Measurements from ENCODE around the gene LRRK1. TPM values are rescaled to one million over a fixed set of nuclear protein-coding genes. Genes with fewer than 3 reads are reported as not detected.
"Not testable (repeated sequence)": the region's sequence is repeated elsewhere in the genome, so short reads cannot be mapped to it uniquely, and the experiment has no call there.

LRRK1 gene
- total RNA-seq, 1 donor from 2014 or later = 24.9 TPM

DNA sequence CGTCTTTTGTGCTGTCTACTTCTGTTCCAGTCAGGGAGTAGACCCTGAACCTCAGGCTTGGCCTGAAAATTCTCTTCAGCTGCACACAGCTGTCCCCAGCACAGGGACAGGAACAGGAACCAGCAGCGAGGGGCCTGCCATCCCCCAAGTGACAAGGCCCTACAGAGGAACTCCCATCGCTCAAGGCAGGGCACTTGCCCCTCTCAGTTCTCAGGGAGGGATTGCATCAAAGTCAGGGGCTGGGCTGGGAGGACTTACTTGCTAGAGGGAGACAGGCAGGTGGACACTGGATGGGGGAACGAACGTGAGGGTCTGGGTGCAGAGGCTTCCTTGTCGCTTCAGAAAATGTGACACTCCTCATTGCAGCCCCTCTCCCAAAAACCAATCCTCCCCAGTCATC is 169.1 kb downstream of the LRRK1 start:
- DNase-seq (ENCODE audit: low spot score) (no peak), ATAC-seq (no peak)
- intact Hi-C loops (cut with DNase I) = loop anchor here (5.0 kb wide), 1 partner anchor 169 kb away; no protein-coding TSS in a partner anchor

DNA sequence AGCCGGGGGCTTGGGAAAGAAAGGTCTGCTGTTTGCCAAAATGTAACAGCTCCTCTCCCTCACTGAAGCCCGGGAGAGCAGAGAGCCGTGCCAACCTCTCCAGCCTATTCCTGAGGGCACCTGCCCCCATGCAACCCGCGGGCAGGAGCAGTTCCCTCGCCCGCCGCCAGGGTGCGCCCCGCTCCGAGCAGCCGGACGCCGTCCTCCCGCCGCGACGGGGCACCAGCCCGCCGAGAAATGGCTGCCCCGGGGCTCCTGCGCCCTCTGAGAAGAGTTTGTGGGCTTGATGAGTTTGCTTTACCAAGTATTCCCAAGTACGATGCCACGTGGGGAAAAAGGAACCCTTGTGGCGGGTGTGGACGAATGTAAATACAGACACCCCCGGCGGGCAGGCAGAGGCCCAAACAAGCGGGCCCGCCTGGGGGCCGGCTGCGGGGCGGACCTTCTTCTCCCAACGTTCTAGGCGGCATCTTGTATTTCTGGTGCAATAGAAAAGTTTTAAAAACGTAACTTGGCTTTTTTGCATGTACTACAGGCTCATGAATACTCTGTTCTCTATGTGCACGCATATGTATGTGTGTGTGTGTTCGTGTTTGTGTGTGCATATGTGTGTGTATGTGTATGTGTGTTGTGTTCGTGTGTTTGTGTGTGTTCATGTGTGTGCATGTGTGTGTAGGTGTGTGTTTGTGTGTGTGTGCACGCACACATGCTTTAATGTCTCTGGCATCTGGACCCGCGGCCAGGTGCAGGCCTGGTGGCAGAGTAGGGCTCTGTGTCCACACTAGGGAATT is 169.8 kb downstream of the LRRK1 start:
- peak; percentile 63 for ATAC-seq
- intact Hi-C loops (cut with DNase I) = loop anchor here (5.0 kb wide), 1 partner anchor 168 kb away; no protein-coding TSS in a partner anchor
- DNase-seq (ENCODE audit: low spot score) = peak; percentile 87

DNA sequence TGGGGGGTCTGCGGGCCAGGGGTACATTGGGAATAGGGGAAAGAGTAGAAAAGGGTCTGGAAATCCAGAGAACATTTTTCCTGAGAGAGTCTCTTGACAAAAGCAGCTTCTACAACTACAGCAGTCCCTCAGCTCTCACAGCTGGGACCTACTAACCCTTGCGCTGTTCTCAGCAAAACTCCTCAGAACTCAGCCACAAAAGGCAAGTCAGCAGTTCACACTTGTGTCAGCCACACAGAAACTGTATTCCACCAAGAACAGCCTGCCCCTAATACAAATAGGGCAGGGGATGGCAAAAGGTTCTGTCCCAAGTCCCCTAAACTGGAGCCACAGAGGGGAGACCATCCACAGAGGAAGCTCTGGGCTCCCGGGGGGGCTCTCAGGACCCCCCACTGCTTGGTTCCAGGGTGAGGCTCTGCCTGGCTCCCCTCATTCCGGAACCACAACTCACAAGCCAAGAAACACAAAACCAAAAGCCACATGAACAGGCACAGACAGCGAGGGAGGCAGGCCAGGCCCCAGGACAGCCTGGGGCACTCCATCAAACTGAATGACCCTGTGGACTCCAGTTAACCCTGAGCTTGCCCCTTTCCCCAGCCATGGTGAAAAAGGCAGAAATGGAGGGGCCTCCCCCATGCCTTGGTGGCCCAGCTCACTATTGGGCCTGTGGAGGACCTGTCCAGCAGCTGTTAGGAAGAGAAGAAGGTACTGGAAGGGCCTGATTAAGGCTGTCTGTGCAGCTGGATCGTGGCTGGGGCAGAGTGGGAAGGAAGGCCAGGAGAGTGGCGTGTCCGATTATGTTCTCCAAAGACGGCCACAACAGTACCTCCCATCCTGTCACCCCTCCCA is 170.6 kb downstream of the LRRK1 start:
- ATAC-seq = peak; percentile 67
- intact Hi-C loops (cut with DNase I) = loop anchor here (5.0 kb wide), 1 partner anchor 167 kb away; no protein-coding TSS in a partner anchor
- no peak for DNase-seq (ENCODE audit: low spot score)

DNA sequence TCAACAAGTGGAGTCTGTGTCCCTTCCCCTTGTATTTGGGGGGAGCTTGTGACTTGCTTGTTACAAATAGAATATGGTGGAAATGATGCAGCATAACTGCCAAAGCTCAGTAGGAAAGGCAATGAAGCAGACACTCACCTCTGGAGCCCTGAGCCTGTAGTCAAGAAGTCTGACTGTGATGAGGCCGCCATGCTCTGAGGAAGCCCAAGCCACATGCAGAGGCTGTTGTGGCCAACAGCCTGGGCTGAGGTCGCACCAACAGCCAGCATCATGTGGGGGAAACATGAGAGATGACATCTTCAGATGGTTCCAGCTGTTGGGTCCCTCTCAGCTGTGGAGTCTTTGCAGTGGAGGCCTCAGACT is 171.3 kb downstream of the LRRK1 start:
- DNase-seq (ENCODE audit: low spot score) (no peak), ATAC-seq (no peak)
- intact Hi-C loops (cut with DNase I) = no loop called here

DNA sequence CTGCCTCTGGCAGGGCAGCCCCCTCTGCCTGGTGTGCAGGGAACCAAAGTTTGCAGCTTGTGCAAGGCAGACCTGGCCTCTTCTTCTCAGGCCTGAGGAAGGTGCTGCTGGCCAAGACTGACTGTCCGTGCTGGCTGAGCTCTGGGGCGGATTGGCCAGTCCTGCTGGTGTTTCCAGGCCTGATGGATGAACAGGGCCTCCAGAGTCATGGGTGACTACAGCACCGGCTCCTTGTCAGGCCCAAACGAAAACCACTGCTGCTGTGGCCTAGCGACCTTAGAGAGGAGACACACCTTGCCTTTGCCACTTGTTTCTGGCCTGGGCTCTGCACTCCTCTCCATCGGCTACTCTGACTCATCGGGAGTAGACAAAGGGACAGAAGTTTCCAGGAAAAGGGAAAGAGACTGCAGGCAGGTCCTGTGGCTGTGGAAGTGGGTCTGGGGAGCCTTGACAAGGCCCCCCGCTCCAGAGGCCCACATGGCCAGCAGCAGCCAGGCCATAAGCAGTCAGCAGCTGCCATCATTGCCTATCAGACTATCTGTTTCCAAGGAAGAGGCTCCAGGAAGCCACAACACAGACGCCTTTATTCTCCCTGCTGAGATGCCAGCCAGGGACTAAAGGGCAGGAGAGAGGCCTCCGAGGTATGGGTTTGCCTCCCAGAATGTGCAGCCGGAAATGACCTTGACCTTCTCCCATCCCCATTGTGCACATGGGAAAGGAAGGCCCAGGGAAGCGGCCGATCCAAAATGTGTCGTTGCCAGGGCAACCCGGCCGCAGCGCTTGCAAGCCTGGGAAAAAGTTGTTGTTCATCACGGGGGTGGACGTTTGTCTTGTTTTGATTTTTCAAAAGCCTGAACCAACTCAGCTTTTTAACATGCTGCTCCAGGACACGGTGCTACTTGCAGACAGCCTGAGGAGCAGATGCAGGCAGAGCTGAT is 172.2 kb downstream of the LRRK1 start:
- peak; percentile 85 for DNase-seq (ENCODE audit: low spot score)
- ATAC-seq = peak; percentile 82
- intact Hi-C loops (cut with DNase I) = no loop called here

DNA sequence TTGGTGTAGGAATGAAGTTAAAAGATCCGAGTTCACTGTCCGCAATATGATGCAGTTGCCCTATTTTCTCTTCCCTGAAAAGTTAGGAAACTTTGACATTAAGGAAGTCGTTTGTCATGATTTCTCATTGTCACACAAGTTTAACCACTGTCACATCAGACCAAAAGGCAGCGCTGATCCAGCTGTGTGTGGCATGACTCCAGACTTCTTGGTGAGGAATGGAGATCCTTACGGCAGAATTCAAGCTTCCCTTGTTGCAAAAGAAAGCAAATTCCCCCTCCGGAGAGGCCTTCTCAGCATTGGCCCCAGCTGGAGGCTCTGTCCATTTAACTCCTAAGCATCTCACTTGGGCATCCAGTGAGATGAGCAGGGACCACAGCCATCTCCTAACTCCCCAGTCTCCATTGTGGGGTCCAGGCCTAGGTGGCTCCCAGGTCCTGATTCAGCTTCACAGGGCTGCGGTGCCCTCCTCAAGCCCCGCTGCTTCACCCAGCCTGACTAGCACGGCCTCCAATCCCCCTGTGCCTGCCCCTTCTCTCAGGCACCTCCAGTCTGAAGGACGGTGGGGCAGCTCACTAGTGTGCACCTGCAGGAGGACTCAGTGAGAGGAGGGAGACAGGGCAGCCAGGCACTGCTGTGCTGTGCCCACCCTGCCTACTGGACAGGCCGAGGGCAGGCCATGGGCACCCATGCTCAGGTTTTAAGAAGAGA is 173.2 kb downstream of the LRRK1 start:
- ATAC-seq (no peak), DNase-seq (ENCODE audit: low spot score) (no peak)
- intact Hi-C loops (cut with DNase I) = no loop called here

DNA sequence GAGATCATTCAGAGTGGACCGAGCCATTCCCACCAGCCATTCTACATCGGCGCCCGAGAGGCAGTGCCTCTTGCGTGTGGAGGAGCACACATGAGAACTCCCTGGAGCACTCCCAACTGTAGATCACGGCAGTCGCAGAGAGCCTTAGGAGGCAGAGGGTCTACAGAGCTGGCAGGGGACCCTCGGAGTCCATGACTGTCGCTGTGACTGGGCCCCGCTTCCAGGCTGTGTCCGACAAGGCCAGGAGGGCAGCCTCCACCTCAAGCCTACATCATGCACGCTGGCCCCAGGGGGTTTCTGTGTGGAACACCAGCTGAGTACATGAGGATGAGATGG is 173.7 kb downstream of the LRRK1 start:
- DNase-seq (ENCODE audit: low spot score) (no peak), ATAC-seq (no peak)
- intact Hi-C loops (cut with DNase I) = no loop called here

DNA sequence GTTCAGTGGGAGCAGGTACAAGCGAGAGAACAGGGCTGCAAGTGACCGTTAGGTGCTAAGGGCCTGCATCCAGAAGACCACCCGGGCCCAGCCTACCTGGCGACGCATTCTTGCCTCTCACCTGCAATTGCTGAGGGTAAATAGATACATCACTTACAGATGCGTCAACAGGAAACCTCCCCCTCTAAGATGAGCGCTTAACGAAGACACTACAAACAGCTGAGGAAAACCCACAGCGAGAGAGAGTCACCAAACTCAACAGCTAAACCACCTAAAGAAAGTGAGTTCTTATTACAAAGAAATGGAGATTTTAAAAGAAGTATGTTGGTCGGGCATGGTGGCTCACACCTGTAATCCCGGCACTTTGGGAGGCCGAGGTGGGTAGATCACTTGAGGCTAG is 174.8 kb downstream of the LRRK1 start:
- ATAC-seq (no peak), DNase-seq (ENCODE audit: low spot score) (no peak)
- intact Hi-C loops (cut with DNase I) = no loop called here

DNA sequence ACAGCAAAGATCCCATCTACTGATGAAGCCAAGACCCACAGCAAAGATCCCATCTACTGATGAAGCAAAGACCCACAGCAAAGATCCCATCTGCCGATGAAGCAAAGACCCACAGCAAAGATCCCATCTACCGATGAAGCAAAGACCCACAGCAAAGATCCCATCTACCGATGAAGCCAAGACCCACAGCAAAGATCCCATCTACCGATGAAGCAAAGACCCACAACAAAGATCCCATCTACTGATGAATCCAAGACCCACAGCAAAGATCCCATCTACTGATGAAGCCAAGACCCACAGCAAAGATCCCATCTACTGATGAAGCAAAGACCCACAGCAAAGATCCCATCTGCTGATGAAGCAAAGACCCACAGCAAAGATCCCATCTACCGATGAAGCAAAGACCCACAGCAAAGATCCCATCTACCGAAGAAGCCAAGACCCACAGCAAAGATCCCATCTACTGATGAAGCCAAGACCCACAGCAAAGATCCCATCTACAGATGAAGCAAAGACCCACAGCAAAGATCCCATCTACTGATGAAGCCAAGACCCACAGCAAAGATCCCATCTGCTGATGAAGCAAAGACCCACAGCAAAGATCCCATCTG is 176.7 kb downstream of the LRRK1 start:
- ATAC-seq; DNase-seq (ENCODE audit: low spot score); intact Hi-C loops (cut with DNase I): not testable (repeated sequence)

DNA sequence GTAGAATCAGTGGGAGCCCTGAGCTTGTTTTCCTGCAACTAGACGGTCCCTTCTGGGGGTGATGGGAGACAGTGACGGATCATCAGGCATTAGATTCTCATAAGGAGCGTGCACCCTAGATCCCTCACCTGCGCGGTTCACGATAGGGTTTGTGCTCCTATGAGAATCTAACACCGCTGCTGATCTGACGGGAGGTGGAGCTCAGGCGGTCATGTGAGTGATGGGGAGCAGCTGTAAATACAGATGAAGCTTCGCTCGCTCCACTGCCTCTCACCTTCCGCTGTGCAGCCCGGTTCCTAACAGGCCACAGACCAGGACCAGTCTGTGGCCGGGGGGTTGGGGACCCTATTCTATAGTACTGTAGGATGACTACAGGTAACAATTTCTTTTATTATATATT is 178.0 kb downstream of the LRRK1 start:
- ATAC-seq = no peak
- intact Hi-C loops (cut with DNase I) = no loop called here
- no peak for DNase-seq (ENCODE audit: low spot score)

DNA sequence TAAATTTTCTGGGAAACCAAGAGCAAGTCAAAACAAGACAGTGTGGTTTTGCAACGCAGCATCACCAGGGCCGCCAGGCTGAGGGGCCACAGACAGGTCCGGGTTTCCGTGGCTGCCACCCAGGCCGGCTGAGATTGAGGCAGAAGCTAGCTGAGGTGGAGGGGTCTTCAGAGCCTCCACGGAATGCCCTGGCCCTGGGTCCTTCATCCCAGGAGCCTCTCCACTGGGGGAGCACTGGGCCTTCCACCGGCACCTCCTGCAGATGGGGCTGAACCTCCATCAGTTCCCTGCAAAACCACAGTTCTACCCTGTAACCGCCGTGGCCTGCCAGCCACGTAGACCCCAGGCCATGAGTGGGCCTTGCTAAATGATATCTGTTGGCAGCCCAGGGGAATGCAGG is 180.0 kb downstream of the LRRK1 start:
- DNase-seq (ENCODE audit: low spot score) (no peak), ATAC-seq (no peak)
- intact Hi-C loops (cut with DNase I) = no loop called here

DNA sequence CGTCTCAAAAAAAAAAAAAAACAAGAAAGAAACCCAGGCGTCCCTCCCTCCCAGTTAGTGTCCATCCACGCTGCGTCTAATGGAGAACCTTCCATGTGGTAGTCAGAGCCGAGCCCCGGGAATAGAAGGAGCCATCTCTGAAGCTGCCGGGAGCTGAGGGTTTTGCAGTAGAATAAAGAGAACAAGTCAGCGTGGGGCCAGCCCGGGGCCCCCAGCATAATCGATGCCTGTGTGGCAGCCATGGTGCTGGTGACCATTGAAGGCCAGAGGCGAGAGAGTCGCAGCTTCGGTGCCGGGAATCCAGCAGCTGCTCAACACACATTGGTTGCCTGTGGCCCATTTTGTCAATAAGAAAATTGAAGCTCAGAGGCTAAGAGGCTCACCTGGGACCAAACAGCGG is 181.0 kb downstream of the LRRK1 start:
- no peak for DNase-seq (ENCODE audit: low spot score)
- intact Hi-C loops (cut with DNase I) = no loop called here

DNA sequence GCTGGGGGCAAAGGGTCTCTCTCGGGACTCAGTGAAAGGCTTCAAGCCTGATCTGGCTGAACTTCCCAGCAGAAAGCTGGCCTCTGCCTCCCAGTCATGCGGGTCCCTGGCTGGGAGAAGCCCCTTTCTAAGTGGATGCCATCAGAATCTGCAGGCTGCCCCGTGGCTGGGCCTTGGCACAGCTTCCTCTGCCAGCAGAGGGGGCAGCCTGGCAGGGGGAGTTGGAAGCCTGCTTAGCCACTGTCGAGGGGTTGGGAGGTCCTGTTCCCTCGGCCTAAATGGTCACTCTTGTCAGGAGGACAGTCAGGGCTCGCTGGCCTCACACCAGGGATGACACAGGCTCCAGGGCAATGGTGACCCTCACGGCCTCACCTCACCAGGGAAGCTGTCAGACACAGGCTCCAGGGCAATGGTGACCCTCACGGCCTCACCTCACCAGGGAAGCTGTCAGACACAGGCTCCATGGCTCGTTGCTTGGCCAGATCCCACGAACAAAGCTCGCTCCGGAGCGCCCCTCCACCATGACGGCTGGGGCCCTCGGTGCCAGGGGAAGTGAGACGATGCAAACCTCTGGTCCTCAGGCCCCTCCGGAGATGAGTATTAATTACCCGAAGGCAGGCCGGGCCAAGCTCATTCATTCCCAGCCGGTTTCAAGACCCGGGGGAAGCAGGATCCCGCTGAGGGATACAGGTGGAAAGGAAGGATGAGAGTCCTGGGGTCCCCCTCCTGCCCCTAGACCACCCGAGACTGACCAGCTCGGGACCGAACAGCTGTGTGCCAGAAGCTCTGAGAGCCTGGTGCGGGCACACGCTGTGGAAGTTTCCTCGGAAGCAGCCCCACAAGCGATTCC is 181.7 kb downstream of the LRRK1 start:
- DNase-seq (ENCODE audit: low spot score) (no peak), ATAC-seq (no peak)
- intact Hi-C loops (cut with DNase I) = no loop called here

More for the DNA sequence above, 181.0 kb downstream of the LRRK1 start:
- ATAC-seq = no peak

DNA sequence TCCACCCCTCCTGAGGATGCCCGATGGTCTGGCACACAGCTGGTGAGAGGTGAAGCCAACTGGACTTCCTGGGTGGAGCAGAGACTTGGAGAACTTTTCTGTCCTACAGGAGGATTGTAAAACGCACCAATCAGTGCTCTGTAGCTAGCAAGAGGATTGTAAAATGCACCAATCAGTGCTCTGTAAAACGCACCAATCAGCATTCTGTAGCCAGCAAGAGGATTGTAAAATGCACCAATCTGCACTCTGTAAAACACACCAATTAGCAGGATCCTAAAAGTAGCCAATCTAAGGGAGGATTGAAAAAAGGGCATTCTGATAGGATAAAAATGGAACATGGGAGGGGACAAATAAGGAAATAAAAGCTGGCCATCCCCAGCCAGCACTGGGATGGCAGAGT is 182.5 kb downstream of the LRRK1 start:
- no peak for DNase-seq (ENCODE audit: low spot score)
- no peak for ATAC-seq
- intact Hi-C loops (cut with DNase I) = no loop called here

DNA sequence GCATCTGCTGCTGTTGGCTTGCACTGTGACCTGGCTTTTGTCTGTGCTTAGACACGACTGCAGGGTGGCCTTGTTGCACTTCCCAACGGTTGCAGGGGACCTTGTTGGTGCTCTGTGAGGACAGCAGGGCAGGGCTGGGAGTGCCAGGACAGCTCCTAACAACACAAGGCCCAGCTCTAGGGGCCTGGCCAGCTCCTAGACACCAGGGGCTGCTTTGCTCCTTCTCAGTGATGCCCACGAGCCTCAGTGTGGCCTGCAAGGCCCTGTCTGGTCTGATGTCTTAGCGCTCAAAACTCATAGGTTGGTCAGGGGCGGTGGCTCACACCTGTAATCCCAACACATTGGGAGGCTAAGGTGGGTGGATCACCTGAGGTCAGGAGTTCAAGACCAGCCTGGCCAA is 183.6 kb downstream of the LRRK1 start:
- intact Hi-C loops (cut with DNase I) = no loop called here
- DNase-seq (ENCODE audit: low spot score) (no peak), ATAC-seq (no peak)

DNA sequence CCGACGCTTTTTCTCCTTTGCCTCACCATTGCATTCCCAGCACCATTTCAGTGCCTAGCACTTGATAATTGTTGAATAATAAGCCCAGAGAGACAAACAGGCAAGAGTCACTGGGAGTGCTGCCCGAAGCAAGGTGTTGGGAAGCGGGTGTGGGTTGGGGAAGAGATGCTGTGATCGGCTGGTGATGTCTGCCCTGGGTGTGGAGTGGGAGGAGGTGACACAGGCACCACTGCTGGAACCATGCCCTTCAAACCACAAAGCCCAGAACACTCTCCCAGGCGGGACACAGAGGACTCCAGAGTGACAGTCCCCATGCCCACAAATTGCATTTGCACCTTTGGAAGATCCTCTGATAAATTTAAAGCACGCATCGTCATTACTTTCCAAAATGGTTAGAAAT is 184.4 kb downstream of the LRRK1 start:
- ATAC-seq = no peak
- DNase-seq (ENCODE audit: low spot score) = no peak
- intact Hi-C loops (cut with DNase I) = no loop called here

DNA sequence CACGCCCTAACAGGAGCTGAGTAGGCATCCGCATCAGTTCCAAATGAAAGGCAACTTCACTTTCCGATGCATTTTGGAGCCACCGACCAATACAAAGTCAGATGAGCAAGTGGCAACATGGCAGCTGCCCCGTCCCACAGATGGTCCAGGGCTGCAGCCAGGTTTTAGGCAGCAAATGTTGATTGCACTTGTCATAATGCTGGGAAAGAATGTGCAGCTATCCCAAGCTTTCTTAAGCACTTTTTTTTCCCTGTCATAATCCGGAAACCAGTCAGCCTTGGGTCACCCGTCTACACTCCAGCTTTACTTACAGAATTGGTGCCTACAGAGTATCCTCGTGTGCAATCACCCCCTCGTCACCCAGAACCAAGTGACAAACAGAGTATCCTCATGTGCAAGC is 185.0 kb downstream of the LRRK1 start:
- DNase-seq (ENCODE audit: low spot score) (no peak), ATAC-seq (no peak)
- intact Hi-C loops (cut with DNase I) = no loop called here

Data from sciatic nerve (tissue), 2 donors.